HL-60/S4 (cell line): ENCODE measurements around the gene ABCA13.
"Not testable (repeated sequence)": the region's sequence is repeated elsewhere in the genome, so short reads cannot be mapped to it uniquely, and the experiment has no call there.

Experiments used
- in situ Hi-C: fragments of 300-500 bp; cut with MboI; formaldehyde crosslinking; loops from 2 replicates; pipeline ENCODE4 v1.14.3; 2022; ENCODE audit warnings: low sequenced_read_pairs

ABCA13 gene, protein sequence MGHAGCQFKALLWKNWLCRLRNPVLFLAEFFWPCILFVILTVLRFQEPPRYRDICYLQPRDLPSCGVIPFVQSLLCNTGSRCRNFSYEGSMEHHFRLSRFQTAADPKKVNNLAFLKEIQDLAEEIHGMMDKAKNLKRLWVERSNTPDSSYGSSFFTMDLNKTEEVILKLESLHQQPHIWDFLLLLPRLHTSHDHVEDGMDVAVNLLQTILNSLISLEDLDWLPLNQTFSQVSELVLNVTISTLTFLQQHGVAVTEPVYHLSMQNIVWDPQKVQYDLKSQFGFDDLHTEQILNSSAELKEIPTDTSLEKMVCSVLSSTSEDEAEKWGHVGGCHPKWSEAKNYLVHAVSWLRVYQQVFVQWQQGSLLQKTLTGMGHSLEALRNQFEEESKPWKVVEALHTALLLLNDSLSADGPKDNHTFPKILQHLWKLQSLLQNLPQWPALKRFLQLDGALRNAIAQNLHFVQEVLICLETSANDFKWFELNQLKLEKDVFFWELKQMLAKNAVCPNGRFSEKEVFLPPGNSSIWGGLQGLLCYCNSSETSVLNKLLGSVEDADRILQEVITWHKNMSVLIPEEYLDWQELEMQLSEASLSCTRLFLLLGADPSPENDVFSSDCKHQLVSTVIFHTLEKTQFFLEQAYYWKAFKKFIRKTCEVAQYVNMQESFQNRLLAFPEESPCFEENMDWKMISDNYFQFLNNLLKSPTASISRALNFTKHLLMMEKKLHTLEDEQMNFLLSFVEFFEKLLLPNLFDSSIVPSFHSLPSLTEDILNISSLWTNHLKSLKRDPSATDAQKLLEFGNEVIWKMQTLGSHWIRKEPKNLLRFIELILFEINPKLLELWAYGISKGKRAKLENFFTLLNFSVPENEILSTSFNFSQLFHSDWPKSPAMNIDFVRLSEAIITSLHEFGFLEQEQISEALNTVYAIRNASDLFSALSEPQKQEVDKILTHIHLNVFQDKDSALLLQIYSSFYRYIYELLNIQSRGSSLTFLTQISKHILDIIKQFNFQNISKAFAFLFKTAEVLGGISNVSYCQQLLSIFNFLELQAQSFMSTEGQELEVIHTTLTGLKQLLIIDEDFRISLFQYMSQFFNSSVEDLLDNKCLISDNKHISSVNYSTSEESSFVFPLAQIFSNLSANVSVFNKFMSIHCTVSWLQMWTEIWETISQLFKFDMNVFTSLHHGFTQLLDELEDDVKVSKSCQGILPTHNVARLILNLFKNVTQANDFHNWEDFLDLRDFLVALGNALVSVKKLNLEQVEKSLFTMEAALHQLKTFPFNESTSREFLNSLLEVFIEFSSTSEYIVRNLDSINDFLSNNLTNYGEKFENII (N-terminal part only)

DNA sequence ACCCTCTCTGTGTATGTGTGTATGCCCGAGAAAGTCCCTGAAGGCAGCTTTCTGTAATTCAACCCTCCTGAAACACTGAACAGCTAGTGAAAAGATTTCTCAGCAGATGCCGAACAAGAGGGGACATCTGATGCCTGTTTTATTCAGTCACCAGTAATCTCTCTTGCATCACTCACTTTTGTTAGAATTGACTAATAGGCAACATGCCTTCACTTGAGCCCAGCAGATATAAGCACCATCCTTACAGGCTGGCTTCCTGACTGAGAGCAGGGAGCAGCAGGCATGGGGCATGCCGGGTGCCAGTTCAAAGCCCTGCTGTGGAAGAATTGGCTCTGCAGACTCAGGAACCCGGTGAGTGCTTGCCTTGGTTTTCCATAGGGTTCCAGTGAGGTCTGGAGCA is at the start of gene ABCA13:
Gene ABCA13, plus strand, starts transcription at position 257 of the 400 bp plus-strand sequence. Its CDS starts 26 bp downstream, at position 283.
- in situ Hi-C loops = no loop called here

DNA sequence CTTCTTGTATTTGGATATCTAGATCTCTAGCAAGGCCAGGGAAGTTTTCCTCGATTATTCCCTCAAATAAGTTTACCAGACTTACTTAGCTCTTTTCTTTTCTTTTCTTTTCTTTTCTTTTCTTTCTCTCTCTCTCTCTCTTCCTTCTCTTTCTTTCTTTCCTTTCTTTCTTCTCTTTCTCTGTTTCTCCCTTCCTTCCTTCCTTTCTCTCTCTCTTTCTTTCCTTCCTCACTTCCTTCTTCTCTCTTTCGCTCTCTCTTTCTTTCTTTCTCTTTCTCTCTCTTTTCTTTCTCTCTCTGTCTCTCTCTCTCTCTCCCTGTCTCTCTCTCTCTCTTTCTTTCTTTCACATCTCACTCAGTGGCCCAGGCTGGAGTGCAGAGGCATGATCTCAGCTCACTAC is 45.2 kb upstream of the ABCA13 start:
- in situ Hi-C loops = no loop called here

DNA sequence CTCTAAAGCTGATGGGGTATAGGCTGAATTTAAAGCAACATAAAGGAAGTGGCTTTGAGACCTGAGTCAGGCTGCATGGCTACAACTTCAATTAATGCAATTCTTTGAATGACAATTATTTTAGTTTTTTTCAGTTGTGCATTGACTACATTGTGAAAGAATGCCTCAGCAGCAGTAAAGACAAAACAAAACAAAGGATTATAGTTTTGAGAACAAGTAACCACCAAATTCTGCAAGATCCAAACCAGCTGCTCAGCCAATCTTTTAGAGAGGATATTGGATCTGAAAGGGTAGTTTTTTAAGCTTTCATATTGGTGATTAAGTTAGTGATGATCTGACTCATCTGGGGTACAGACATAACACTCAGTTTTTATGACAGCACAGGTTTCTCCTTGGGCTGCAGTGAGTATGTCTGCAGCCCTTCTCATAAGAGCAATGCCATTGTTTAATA is 40.6 kb upstream of the ABCA13 start:
- in situ Hi-C loops = no loop called here

DNA sequence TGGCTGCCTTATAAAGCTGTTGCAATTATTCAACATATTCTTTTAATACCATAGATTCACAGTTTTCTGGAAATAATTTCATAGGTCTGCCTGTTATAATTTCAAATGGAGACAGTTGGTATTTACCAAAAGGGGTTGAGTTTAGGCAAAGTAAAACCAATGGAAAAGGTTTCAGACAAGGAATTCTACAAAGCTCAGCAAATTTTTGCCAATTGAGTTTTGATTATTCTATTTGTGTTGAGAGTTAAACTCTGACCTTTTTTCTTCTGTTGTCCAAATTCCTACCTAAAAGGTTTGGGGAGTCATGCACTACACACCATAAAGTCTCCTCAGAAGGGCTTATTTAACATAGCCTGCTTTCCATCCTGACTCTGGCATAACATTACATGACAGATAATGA is 38.5 kb upstream of the ABCA13 start:
- in situ Hi-C loops = no loop called here

DNA sequence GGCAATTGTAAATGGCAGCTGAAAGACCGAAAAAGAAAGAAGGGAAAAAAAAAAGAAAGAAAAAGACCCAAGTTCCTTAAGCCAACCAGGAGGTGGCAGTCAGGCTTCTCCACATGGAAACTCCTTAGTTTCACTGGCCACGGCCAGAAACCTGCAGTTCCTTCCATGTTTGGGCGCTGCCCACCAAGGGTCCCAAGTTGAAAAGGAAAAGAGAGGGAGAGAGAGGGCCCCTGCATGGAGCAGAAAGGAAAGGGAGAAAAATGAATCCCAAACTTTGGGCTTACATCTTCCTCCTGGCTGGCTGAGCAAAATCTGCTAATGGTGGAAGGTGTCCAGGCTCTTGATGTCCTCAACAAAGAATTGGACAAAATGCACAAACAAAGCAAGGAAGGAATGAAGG is 31.8 kb upstream of the ABCA13 start:
- in situ Hi-C loops = no loop called here

DNA sequence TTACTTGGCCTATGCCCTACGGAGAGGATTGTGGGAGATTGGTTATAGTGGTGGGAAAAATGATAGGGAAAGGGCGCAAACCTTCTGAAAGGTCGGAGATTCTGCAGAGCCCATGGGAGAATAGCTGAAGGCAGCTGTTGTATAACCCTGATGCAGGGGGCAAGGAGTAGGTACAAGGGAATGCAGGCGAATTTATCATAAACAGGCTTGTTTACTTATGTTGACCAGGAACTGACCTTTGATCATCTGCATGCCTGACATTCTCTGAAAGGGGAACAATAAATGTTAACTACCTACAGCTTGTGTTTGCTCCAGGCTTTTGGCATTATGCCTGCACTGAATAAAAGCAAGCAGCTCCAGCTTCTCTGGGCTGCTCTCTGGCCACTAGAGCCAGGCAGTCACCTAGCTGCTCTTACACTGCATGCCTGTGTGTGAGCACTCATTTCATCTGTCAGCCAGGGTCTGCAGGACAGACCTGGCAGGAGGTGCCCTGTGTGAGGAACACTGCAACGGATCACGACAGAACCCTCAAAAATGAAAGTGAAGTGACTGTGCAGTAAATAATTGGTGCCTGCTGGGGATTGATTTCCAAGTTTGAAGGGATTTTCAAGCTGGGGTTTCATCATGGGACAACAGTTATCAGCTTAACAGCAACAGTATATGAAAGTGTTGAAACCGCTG is 31.1 kb upstream of the ABCA13 start:
- in situ Hi-C loops = no loop called here

DNA sequence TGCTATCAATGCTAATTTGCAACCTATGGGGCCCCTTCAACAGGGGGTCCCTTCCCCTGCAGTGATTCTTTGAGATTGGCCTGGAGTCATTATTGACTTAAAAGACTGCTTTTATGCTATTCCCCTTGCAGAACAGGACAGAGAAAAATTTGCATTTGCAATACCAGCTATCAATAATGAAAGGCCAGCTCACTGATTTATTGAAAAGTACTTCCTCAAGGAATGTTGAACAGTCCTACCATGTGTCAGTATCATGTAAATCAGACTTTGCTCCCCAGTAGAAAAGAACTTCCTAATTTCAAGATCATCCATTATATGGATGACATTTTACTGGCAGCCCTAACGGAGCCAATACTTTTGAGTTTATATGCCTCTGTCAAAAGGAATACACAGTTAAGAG is 29.7 kb upstream of the ABCA13 start:
- in situ Hi-C loops = no loop called here

DNA sequence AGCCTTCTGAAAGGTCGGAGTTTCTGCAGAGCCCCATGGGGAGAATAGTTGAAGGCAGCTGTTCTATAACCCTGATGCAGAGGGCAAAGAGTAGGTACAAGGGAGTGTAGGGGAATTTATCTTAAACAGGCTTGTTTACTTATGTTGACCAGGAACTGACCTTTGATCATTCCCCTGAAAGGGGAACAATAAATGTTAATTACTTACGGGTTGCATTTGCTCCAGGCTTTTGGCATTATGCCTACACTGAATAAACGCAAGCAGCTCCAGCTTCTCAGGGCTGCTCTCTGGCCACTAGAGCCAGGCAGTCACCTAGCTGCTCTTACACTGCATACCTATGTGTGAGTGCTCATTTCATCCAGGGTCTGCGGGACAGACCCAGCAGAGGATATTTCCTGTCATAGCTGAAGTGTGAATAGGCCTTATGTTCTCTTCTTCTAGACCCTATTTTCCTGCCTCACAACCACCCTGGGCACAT is 26.9 kb upstream of the ABCA13 start:
- in situ Hi-C loops = no loop called here

DNA sequence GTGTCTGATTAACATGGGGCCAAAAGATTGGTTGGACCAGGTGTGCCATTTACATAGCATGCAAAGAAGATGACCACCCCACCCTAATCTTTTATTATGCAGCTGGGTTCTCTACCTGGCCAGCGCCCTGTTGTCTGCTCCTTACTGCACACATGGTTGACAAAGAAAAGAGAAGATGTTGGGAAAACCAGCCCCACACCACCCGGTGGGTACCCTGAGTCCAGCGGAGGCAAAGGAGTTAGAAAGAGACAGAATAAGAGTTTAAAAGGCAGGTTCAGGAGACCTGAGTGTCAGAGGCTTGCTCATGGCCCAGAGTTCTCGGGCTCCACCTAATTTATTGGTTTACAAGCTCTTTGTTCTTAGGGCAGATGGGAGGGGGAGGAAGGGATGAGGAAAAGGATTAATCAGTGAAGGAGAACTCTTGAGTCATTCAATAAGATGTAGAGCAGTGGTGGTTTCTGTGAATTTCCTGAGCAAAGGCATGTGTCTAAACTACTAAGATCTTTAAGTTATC is 24.1 kb upstream of the ABCA13 start:
- in situ Hi-C loops = no loop called here

DNA sequence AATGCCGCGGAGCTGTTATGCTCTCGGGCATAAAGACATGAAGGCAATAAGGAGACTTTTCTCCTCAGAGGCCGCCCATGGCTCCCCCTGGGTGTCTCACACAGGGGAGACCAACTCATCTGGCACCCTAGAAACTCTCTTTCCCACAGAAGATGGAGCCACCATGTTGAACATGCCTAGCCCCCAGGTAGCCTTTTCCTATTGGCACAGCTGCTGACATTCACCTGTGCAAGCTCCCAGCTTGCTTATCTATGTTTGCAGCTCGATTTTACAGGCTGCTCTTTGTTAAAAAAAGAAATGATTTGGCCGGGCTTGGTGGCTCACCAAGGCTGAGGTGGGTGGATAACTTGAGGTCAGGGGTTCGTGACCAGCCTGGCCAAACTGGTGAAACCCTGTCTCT is 23.6 kb upstream of the ABCA13 start:
- in situ Hi-C loops = not testable (repeated sequence)

DNA sequence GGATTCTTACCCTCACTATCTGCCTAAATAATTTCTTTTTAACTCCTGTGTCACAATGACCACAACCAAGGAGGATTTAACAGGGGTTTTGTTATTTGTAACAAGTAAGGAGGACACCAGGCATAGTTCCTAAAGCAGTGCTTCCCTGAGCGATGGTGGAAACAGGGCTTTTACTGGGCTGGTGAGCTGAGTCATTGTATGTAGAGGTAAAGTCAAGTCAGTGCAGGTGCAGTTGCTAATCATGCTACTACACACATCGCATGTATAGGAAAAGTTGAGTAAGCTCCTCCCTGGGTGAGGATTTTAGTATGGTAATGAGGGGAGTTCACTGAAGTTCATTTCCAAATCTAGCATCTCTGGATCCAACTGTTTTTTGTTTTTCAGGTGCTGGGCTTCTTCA is 22.9 kb upstream of the ABCA13 start:
- in situ Hi-C loops = no loop called here

DNA sequence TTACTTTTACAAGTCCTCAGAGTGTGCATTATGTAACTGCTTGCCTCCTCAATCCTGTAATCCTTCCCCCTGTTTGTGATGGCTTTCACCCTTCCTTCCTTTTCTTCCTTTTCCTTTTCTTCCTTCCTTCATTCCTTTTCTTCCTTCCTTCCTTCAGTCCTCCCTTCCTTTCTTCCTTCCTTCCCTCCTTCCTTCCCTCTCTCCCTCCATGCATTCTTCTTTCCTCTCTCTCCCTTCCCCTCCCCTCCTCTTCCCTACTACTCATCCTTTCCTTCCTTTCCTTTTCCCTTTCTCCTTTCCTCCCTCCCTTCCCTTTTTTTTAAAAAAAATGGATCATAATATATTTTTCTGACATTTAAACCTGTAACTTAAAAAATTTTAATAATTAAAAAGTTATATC is 22.2 kb upstream of the ABCA13 start:
- in situ Hi-C loops = no loop called here

DNA sequence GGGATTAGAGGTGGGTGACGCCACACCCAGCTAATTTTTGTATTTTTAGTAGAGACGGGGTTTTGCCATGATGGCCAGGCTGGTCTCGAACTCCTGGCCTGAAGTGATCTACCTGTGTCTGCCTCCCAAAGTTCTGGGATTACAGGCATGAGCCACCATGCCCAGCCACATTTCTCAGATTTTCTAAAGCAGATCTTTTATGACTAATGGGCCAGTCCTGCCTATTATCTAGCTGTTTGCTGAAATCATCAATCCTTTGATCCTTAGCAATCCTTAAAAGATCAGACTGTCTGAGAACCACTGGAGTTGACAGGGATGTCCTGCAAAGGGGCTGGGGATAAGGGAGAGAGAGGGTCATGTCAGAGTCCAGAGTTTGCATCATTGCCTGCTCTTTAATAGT is 21.2 kb upstream of the ABCA13 start:
- in situ Hi-C loops = no loop called here

DNA sequence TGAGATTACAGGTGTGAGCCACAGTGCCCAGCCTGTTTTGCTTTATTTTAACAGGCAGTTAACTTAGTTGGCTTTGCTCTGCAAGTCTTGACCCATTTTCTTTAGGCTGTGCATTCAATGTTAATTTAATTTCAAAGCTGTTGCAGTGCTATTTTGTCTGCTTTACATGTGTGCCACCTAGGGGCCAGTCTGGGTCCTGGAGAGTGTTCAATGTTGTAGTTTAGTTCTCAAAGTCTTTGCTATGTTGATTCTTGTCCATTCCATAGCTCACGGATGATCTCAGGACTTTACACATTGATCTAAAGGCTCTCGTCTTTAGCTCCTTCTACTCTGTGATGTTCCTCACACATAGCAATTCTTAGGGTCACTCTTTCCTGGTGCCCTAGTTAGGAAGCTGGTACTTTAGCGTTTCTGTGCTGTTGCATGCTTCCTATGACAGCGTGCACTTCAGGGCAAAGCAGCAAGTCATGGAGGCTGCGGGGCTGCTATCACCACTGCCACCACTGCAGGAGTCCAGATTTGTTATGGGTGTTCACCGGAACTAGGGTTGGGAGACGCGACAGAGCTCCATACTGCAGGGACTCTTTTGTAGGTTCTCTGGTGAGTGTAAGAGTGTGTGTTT is 16.4 kb upstream of the ABCA13 start:
- in situ Hi-C loops = no loop called here

DNA sequence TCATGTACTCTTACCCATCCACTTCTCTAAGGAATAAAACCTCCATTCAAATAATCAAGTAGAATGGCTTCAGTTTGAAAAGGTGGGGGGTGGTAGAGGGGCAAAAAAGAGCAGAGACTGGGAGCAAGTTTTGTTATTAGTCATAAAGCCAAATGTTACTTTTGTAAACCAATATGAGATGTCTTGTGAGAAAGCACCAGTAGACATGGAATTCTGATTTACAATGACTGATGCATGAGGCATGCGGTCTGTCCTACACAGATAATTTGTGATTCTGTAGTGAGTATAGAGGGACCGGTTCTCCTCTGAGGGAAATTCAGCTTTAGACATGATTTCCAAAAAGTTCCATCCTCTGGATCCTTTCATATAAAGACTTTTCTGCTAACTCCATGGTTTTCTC is 12.9 kb upstream of the ABCA13 start:
- in situ Hi-C loops = no loop called here

DNA sequence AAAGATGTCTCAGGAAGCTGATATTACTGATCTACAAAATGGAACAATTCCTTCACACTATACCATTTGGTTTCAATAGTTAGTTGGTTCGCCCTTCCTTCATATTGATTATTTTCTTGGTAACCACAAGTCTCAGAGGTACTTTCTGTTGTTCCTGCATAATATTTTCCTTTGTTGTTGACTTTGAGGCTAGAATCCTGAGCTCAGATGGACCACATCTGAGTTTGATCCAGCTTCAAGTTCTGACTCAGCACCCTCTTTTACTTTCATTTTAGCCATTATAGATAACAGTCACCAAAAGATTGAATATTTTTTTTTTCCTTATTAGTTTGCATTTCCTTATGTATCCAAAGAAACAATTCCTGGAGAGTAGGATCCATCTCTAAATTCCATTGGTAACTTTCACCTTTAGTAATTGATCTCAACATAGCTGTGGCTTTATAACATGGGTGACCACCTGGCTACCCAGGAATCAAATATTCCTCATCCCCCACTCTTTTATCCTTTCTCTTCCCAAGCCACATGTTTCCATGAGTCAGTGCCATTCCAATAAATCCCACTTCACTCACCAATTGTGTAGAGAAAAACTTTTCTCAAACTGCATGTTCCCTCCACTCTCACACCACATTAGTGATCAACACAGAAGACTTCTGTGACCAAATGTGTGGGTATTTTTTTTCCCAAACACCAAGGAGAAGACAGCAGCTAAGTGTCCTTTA is 9.7 kb upstream of the ABCA13 start:
- in situ Hi-C loops = no loop called here

DNA sequence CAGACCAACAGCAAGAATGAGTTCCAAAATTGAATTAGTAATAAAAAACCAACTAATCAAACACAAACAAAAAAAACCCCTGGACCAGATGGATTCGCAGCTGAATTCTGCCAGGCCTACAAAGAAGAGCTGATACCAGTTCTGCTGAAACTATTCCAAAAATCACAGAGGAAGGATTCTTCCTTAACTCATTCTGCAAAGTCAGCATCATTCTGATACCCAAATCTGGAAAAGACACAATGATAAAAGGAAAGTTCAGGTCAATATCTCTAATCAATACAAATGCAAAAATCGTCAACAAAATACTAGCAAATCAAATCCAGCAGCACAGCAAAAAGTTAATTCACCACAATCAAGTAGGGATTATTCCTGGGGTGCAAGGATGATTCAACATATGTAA is 6.1 kb upstream of the ABCA13 start:
- in situ Hi-C loops = no loop called here

DNA sequence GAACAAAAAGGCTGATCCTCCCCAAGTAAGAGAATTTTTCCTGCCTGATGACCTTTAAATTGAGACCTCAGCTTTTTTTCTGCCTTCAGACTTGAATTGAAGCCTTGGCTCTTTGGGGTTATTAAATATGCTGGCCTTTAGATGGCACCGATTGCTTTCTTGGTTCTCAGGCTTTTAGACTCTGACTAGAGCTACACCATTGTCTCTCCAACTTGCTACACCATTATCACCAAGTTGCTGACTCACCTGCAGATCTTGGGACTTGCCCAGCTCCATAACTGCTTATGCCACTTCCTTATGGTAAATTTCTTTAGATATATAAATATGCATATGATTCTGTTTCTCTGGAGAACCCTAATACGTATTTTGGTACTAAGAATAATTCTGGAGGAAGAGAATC is 3.1 kb upstream of the ABCA13 start:
- in situ Hi-C loops = no loop called here

DNA sequence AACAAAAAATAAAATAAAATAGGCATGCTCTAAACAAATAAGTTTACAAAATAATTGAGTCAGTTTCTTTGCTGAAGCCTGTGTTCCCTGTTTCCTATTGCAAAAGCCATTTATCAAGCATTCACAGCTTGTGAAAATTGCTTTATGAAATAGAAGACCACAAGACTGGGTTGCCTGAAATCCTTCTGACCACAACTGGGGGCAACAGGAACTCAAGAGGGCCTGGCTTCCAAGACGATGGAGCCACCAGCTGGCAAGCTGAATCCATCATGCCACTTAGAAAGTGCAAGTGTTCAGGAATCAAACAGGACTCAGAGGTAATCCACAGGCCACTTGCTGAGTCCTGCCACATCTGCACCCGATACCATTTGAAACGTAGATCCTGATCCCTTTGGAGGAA is 752 bp upstream of the ABCA13 start:
- in situ Hi-C loops = no loop called here
